Gastrocnemius medialis (tissue), 4 donors: ENCODE measurements around the gene MSRB3.

Experiments used
- POLR2A ChIP-seq, 2 donors: fragments of 450-650 bp; IDR thresholded peaks; one replicate each; pipeline ENCODE4 v1.6.1; 2017; ENCODE audit warnings: antibody characterized with exemption in 2 of 2, mild to moderate bottlenecking in 2 of 2, moderate library complexity in 2 of 2
- TF ChIP-seq, protein P1 (sequence below), 5 experiments: fragments of 450-650 bp in 3 of 5; fragments of 200-600 bp in 2 of 5; sonication (generic) in 2 of 5; IDR thresholded peaks in 4 of 5; conservative IDR thresholded peaks in 1 of 5; 1 replicate in 4 of 5; 2 replicates in 1 of 5; pipeline ENCODE4 v1.5.1; 2016 to 2019; ENCODE audit warnings: antibody characterized with exemption in 5 of 5, mild to moderate bottlenecking in 3 of 5, moderate library complexity in 3 of 5

DNA sequence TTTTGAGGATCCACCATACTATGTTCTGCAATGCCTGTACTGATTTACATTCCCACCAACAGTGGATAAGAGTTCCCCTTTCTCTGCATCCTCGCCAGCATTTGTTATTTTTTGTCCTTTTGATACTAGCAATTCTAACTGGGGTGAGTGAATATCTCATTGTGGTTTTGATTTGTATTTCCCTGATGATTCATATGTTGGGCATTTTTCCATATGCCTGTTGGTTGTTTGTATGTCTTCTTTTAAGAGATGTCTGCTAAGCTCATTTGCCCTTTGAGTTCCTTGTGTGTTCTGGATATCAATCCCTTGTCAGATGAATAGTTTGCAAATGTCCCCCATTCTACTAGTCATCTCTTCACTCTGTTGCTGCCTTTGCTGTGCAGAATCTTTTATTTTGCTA, 49.0 kb upstream of the MSRB3 start:
- TF ChIP-seq, protein P1, sequence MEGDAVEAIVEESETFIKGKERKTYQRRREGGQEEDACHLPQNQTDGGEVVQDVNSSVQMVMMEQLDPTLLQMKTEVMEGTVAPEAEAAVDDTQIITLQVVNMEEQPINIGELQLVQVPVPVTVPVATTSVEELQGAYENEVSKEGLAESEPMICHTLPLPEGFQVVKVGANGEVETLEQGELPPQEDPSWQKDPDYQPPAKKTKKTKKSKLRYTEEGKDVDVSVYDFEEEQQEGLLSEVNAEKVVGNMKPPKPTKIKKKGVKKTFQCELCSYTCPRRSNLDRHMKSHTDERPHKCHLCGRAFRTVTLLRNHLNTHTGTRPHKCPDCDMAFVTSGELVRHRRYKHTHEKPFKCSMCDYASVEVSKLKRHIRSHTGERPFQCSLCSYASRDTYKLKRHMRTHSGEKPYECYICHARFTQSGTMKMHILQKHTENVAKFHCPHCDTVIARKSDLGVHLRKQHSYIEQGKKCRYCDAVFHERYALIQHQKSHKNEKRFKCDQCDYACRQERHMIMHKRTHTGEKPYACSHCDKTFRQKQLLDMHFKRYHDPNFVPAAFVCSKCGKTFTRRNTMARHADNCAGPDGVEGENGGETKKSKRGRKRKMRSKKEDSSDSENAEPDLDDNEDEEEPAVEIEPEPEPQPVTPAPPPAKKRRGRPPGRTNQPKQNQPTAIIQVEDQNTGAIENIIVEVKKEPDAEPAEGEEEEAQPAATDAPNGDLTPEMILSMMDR (IDR thresholded peaks at IDR 0.05 in 4 of 5, conservative IDR thresholded peaks at IDR 0.05 in 1 of 5), result no peak
- TF ChIP-seq POLR2A (IDR thresholded peaks at IDR 0.05), result no peak
